LNCAP (cell line): Measurements from ENCODE around the gene ZNF304.

Experiments used
- CTCF ChIP-seq: fragments of 450-650 bp; IDR thresholded peaks from 2 replicates; pipeline ENCODE4 v1.5.1; 2017; ENCODE audit warnings: mild to moderate bottlenecking

ZNF304 gene

GRCh38 chr19:57406516-57407123, 55.5 kb downstream of the ZNF304 start:
- peak; percentile 77 for TF ChIP-seq CTCF
